ENCODE measurements around the gene ZBTB7C.

Gene ZBTB7C

DNA sequence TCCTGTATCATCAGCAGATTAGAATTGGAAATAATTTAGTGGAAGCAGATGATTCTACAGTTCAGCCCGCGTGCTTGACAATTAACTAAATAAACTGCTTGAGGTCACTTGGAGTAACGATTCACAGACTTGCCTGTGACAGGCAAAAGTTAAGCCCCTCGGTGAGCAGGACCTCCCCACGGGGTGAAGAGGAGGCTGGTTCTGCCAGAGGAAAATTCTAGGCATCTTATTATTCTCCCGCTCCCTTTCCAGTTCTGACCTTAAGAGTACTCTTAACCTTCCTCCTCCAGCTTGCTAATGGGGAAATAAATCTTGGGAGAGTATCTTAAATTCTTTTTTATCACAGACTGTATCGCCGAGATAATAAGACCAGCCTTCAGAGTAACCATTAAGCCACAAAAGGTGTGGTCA is 309.0 kb downstream of the ZBTB7C start:
- H3K27ac ChIP-seq (ENCODE audit: low read depth, low read length, severe bottlenecking): peak overlapping the region; percentile 36
- H3K9me3 ChIP-seq (ENCODE audit: control insufficient read depth, low read length): no peaks in the 10 kb centered on the region
- no peaks in the 10 kb centered on the region for H3K36me3 ChIP-seq (ENCODE audit: control insufficient read depth, insufficient read depth, low read length)
- H3K4me3 ChIP-seq (ENCODE audit: extremely low read depth, insufficient read depth, low read length, poor library complexity, severe bottlenecking): no peak overlapping the region
- 45 to 56% methylated on average over 4 to 5 of the region's 8 CpGs for WGBS, 2 experiments (ENCODE audit: insufficient coverage in 2 of 2)
- peaks cover 7% of the 10 kb centered on the region for H3K4me1 ChIP-seq (ENCODE audit: control insufficient read depth, insufficient read depth, low read length, poor library complexity, severe bottlenecking)

DNA sequence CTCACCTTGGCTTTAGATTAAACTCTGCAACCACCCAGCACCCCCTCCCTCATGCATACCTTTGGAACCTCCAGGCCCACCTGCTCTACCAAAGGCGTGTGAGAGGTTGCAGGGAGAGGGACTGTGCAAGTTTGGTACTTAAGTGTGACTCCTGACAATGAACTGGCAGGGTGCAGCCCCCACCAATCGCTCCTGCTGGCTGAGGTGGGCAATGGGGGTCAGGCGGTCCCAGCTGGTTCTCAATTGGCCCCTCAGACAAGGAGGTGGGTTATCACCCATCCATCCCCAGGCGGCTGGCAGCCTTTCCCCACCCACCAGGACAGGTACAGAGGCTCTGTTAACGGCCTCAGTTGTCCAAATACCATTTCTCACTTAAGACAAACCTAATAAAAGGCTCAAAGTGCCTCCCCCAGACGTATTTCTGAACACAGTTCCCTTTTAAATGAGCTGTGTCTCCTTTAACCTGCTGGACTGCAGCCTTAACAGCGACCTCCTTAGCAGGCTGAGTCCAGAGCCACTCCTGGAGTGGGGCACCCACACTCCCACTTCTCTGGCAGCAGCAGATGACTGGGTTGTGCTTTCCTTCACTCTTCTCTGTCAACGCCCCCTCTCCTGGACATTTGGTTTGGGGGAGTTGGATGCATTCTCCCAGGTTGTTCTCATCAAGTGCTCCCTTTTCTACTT is 309.6 kb downstream of the ZBTB7C start:
- Histone ChIP-seq H3K36me3 (ENCODE audit: control insufficient read depth, insufficient read depth, low read length) (no peaks in the 10 kb centered on the region), H3K27ac (ENCODE audit: low read depth, low read length, severe bottlenecking) (peak overlapping the region; percentile 36), H3K4me1 (ENCODE audit: control insufficient read depth, insufficient read depth, low read length, poor library complexity, severe bottlenecking) (peaks cover 7% of the 10 kb centered on the region), H3K9me3 (ENCODE audit: control insufficient read depth, low read length) (no peaks in the 10 kb centered on the region), H3K4me3 (ENCODE audit: extremely low read depth, insufficient read depth, low read length, poor library complexity, severe bottlenecking) (no peak overlapping the region)
- 81 to 86% methylated on average over 5 to 7 of the region's 8 CpGs for WGBS, 2 experiments (ENCODE audit: insufficient coverage in 2 of 2)

DNA sequence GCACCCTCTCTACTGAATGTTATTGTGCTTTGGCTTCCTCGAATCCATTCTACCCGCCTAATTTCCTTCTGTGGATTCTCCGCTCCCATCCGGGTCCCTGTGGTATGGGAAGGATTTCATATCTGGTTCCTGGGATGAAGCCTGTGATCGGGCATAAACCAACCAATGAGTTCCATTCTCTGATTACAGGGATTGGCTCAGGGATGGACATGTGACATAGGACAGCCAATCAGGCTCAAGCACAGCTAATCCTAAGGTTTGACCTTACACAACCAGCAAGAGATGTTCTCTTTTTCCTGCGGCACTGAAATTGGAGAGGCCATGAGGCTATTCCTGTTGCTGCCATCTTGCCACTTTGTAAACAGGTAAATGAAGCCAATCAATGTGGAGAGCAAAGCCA is 310.6 kb downstream of the ZBTB7C start:
- no peaks in the 10 kb centered on the region for H3K9me3 ChIP-seq (ENCODE audit: control insufficient read depth, low read length)
- H3K27ac ChIP-seq (ENCODE audit: low read depth, low read length, severe bottlenecking): no peak overlapping the region
- WGBS, 2 experiments (ENCODE audit: insufficient coverage in 2 of 2): 45 to 82% methylated on average over 1 to 5 of the region's 6 CpGs
- H3K4me1 ChIP-seq (ENCODE audit: control insufficient read depth, insufficient read depth, low read length, poor library complexity, severe bottlenecking): peaks cover 7% of the 10 kb centered on the region
- no peak overlapping the region for H3K4me3 ChIP-seq (ENCODE audit: extremely low read depth, insufficient read depth, low read length, poor library complexity, severe bottlenecking)
- H3K36me3 ChIP-seq (ENCODE audit: control insufficient read depth, insufficient read depth, low read length): no peaks in the 10 kb centered on the region

GRCh38 chr18:48098007-48098406 is 311.2 kb downstream of the ZBTB7C start:
- H3K27ac ChIP-seq (ENCODE audit: low read depth, low read length, severe bottlenecking): no peak overlapping the region
- no peaks in the 10 kb centered on the region for H3K9me3 ChIP-seq (ENCODE audit: control insufficient read depth, low read length)
- H3K4me3 ChIP-seq (ENCODE audit: extremely low read depth, insufficient read depth, low read length, poor library complexity, severe bottlenecking): no peak overlapping the region
- H3K4me1 ChIP-seq (ENCODE audit: control insufficient read depth, insufficient read depth, low read length, poor library complexity, severe bottlenecking): peaks cover 7% of the 10 kb centered on the region
- H3K36me3 ChIP-seq (ENCODE audit: control insufficient read depth, insufficient read depth, low read length): no peaks in the 10 kb centered on the region
- 90 to 94% methylated on average over 2 to 3 of the region's 3 CpGs for WGBS, 2 experiments (ENCODE audit: insufficient coverage in 2 of 2)

DNA sequence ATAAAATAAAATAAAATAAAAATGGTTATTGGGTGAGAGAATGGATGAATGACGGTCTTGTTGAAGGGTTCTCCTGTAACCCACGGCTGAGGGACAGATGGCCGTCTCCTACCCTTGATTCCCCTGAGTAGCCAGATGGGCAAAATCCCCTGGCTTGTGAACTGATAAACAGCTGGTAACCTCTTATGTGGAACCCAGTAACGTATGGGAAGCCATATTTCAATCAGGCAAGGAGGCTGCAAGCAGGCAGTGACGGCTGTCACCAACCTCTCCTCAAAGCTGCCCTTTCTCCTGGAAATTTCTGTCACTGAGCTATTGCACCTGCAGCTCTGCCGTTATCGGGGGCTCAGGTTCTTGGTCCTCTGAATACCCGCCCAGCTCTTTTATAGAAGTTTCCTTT is 313.5 kb downstream of the ZBTB7C start:
- H3K9me3 ChIP-seq (ENCODE audit: control insufficient read depth, low read length): no peaks in the 10 kb centered on the region
- no peak overlapping the region for H3K4me3 ChIP-seq (ENCODE audit: extremely low read depth, insufficient read depth, low read length, poor library complexity, severe bottlenecking)
- WGBS, 2 experiments (ENCODE audit: insufficient coverage in 2 of 2): 83 to 86% methylated on average over 7 to 8 of the region's 8 CpGs
- H3K27ac ChIP-seq (ENCODE audit: low read depth, low read length, severe bottlenecking): no peak overlapping the region
- no peaks in the 10 kb centered on the region for H3K36me3 ChIP-seq (ENCODE audit: control insufficient read depth, insufficient read depth, low read length)
- peaks cover 7% of the 10 kb centered on the region for H3K4me1 ChIP-seq (ENCODE audit: control insufficient read depth, insufficient read depth, low read length, poor library complexity, severe bottlenecking)

DNA sequence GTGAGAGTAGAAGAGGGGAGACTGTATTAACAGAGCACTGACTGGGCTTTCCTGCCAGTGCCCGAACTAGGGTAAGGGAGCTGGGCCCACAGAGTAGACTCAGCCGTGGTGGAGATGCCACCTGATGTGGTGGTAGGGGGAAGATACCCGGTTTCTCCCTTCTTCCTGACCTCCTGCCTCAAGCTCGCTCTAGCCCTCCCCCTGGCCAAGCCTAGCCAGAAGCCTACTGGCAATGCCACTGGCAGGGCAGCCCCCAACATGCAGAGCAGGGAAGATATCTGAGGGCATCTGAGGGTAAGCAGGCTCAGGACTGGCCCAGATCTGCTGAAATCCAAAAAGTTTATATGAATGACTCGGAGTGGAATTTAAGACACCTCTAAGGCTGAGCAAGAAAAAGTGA is 316.1 kb downstream of the ZBTB7C start:
- Histone ChIP-seq H3K4me3 (ENCODE audit: extremely low read depth, insufficient read depth, low read length, poor library complexity, severe bottlenecking) (no peak overlapping the region), H3K36me3 (ENCODE audit: control insufficient read depth, insufficient read depth, low read length) (no peaks in the 10 kb centered on the region), H3K9me3 (ENCODE audit: control insufficient read depth, low read length) (no peaks in the 10 kb centered on the region), H3K4me1 (ENCODE audit: control insufficient read depth, insufficient read depth, low read length, poor library complexity, severe bottlenecking) (no peaks in the 10 kb centered on the region), H3K27ac (ENCODE audit: low read depth, low read length, severe bottlenecking) (no peak overlapping the region)
- WGBS, 2 experiments (ENCODE audit: insufficient coverage in 2 of 2): 93 to 100% methylated on average over 1 to 3 of the region's 5 CpGs

DNA sequence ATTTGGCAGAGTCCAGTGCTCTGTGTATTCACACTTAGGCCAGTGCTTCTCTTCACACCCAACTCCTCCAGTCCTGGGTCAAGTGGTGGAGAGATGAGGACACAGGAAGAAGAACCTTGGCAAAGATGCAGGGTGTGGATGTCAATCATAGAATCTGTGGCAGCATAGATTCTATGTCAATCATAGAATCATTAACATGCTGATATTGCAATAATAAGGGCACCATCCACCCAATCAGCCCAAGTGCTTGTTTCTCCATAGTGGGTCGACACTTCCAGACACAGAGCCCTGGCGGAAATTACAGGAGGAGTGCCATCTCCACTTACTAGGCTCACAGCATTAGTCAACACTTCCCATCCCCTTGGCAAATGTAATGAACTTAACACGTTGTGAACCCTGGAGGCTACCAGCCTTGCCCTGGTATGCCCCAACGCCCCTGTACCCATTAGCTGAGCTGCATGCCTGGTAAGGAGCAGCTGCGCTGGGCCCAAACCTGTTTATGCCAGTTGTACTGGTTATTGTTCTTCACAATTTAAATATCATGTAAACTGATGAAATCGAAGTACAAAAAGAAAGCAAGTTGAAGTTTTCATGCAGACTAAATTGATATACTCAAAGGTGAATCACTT is 317.2 kb downstream of the ZBTB7C start:
- 84 to 96% methylated on average over 4 of the region's 6 CpGs for whole genome bisulfite sequencing, 2 experiments (ENCODE audit: insufficient coverage in 2 of 2)
- no peaks in the 10 kb centered on the region for H3K4me1 ChIP-seq (ENCODE audit: control insufficient read depth, insufficient read depth, low read length, poor library complexity, severe bottlenecking)
- H3K27ac ChIP-seq (ENCODE audit: low read depth, low read length, severe bottlenecking): no peak overlapping the region
- H3K4me3 ChIP-seq (ENCODE audit: extremely low read depth, insufficient read depth, low read length, poor library complexity, severe bottlenecking): no peak overlapping the region
- no peaks in the 10 kb centered on the region for H3K9me3 ChIP-seq (ENCODE audit: control insufficient read depth, low read length)
- no peaks in the 10 kb centered on the region for H3K36me3 ChIP-seq (ENCODE audit: control insufficient read depth, insufficient read depth, low read length)

GRCh38 chr18:48090702-48091101 is 318.5 kb downstream of the ZBTB7C start:
- Histone ChIP-seq H3K4me3 (ENCODE audit: extremely low read depth, insufficient read depth, low read length, poor library complexity, severe bottlenecking) (no peak overlapping the region), H3K36me3 (ENCODE audit: control insufficient read depth, insufficient read depth, low read length) (no peaks in the 10 kb centered on the region), H3K9me3 (ENCODE audit: control insufficient read depth, low read length) (no peaks in the 10 kb centered on the region), H3K4me1 (ENCODE audit: control insufficient read depth, insufficient read depth, low read length, poor library complexity, severe bottlenecking) (no peaks in the 10 kb centered on the region), H3K27ac (ENCODE audit: low read depth, low read length, severe bottlenecking) (no peak overlapping the region)
- WGBS, 2 experiments (ENCODE audit: insufficient coverage in 2 of 2): no CpG with 5 or more reads among the region's 1 CpG

GRCh38 chr18:48090021-48090420 is 319.2 kb downstream of the ZBTB7C start:
- H3K9me3 ChIP-seq (ENCODE audit: control insufficient read depth, low read length): no peaks in the 10 kb centered on the region
- WGBS, 2 experiments (ENCODE audit: insufficient coverage in 2 of 2): 91 to 94% methylated on average over 9 of the region's 9 CpGs
- H3K4me3 ChIP-seq (ENCODE audit: extremely low read depth, insufficient read depth, low read length, poor library complexity, severe bottlenecking): no peak overlapping the region

GRCh38 chr18:48085781-48086487 is 323.2 kb downstream of the ZBTB7C start:
- no peak overlapping the region for H3K27ac ChIP-seq (ENCODE audit: low read depth, low read length, severe bottlenecking)
- no peaks in the 10 kb centered on the region for H3K4me1 ChIP-seq (ENCODE audit: control insufficient read depth, insufficient read depth, low read length, poor library complexity, severe bottlenecking)
- no peaks in the 10 kb centered on the region for H3K9me3 ChIP-seq (ENCODE audit: control insufficient read depth, low read length)
- WGBS, 2 experiments (ENCODE audit: insufficient coverage in 2 of 2): 95 to 98% methylated on average over 4 of the region's 4 CpGs
- no peak overlapping the region for H3K4me3 ChIP-seq (ENCODE audit: extremely low read depth, insufficient read depth, low read length, poor library complexity, severe bottlenecking)
- no peaks in the 10 kb centered on the region for H3K36me3 ChIP-seq (ENCODE audit: control insufficient read depth, insufficient read depth, low read length)

More at GRCh38 chr18:48090021-48090420, 319.2 kb downstream of the ZBTB7C start:
- Histone ChIP-seq H3K27ac (ENCODE audit: low read depth, low read length, severe bottlenecking) (no peak overlapping the region), H3K4me1 (ENCODE audit: control insufficient read depth, insufficient read depth, low read length, poor library complexity, severe bottlenecking) (no peaks in the 10 kb centered on the region), H3K36me3 (ENCODE audit: control insufficient read depth, insufficient read depth, low read length) (no peaks in the 10 kb centered on the region)

DNA sequence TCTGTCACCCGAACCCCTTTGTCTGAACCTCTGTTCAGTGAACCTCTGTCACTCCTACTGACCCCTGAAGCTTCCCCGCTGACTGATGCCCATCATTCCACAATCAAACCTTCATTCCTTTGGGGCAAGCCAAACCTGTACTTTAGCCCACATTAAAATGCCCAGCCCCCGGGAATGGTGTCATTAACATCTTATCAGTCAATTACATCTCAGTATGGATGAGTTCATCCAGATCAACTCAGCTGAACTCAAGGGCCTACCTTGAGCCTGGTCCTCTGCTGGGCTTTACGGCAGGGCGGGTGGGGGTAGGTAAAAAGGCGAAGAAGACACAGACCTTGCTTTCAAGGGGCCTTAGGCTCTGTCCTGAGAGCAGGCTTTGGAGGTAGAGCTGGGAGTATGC is 324.3 kb downstream of the ZBTB7C start:
- Histone ChIP-seq H3K27ac (ENCODE audit: low read depth, low read length, severe bottlenecking) (no peak overlapping the region), H3K4me3 (ENCODE audit: extremely low read depth, insufficient read depth, low read length, poor library complexity, severe bottlenecking) (no peak overlapping the region), H3K4me1 (ENCODE audit: control insufficient read depth, insufficient read depth, low read length, poor library complexity, severe bottlenecking) (no peaks in the 10 kb centered on the region), H3K9me3 (ENCODE audit: control insufficient read depth, low read length) (no peaks in the 10 kb centered on the region), H3K36me3 (ENCODE audit: control insufficient read depth, insufficient read depth, low read length) (no peaks in the 10 kb centered on the region)
- 86 to 95% methylated on average over 5 of the region's 6 CpGs for WGBS, 2 experiments (ENCODE audit: insufficient coverage in 2 of 2)

Measured in mesodermal cell (in vitro differentiated cells).